Esophagus squamous epithelium (tissue), 4 donors: ENCODE results near the gene TCEAL7.

Source experiments
- POLR2A ChIP-seq, 4 donors: fragments of 450-650 bp; IDR thresholded peaks; one replicate each; pipeline ENCODE4 v1.6.1; 2017; ENCODE audit warnings: antibody characterized with exemption in 4 of 4, mild to moderate bottlenecking in 4 of 4, moderate library complexity in 3 of 4
- TF ChIP-seq, protein P1 (sequence below), 6 experiments: fragments of 450-650 bp in 4 of 6; fragments of 200-600 bp in 2 of 6; sonication (generic) in 2 of 6; IDR thresholded peaks; one replicate each; pipeline ENCODE4 v1.5.1; 2016 to 2019; ENCODE audit warnings: antibody characterized with exemption in 6 of 6, mild to moderate bottlenecking in 4 of 6, moderate library complexity in 4 of 6

- TF ChIP-seq, protein P1, sequence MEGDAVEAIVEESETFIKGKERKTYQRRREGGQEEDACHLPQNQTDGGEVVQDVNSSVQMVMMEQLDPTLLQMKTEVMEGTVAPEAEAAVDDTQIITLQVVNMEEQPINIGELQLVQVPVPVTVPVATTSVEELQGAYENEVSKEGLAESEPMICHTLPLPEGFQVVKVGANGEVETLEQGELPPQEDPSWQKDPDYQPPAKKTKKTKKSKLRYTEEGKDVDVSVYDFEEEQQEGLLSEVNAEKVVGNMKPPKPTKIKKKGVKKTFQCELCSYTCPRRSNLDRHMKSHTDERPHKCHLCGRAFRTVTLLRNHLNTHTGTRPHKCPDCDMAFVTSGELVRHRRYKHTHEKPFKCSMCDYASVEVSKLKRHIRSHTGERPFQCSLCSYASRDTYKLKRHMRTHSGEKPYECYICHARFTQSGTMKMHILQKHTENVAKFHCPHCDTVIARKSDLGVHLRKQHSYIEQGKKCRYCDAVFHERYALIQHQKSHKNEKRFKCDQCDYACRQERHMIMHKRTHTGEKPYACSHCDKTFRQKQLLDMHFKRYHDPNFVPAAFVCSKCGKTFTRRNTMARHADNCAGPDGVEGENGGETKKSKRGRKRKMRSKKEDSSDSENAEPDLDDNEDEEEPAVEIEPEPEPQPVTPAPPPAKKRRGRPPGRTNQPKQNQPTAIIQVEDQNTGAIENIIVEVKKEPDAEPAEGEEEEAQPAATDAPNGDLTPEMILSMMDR (IDR thresholded peaks at IDR 0.05) = no peak
- no peak for TF ChIP-seq POLR2A (IDR thresholded peaks at IDR 0.05)
Observed at GRCh38 chrX:103329991-103330390, at the start of gene TCEAL7.
